Activated CD8-positive, alpha-beta T cell treated with anti-CD3 and anti-CD28 coated beads for 36 hours (primary cell): Measurements from ENCODE around the gene ISG20. TPM values are rescaled to one million over a fixed set of nuclear protein-coding genes. Genes with fewer than 3 reads are reported as not detected.

Source experiments
- ATAC-seq: fragments of 200-7000 bp; cut with Tn5 transposase; one replicate; pipeline ENCODE4 v1.10.0; 2021; ENCODE audit warnings: mild to moderate bottlenecking, moderate library complexity
- CTCF ChIA-PET: fragments of 350-600 bp; sonication (Branson Sonifier 250); formaldehyde crosslinking; loops from one replicate; lab custom pipeline; 2021; ENCODE audit warnings: antibody characterized with exemption; lab: Charles Lee
- POLR2A ChIA-PET: fragments of 350-600 bp; sonication (Branson Sonifier 250); formaldehyde crosslinking; loops from one replicate; lab custom pipeline; 2021; ENCODE audit warnings: antibody characterized with exemption; lab: Charles Lee
- DNase-seq: peaks from one replicate; pipeline ENCODE4 v3.0.0-alpha.2; 2020
- H3K27ac Mint-ChIP-seq: one replicate; pipeline ENCODE4 v1.8.0; 2021; ENCODE audit warnings: mild to moderate bottlenecking, mixed read lengths
- H3K27me3 Mint-ChIP-seq: one replicate; pipeline ENCODE4 v1.8.0; 2021; ENCODE audit warnings: mixed read lengths
- H3K36me3 Mint-ChIP-seq: one replicate; pipeline ENCODE4 v1.8.0; 2021; ENCODE audit warnings: low read depth, mixed read lengths
- H3K4me1 Mint-ChIP-seq: one replicate; pipeline ENCODE4 v1.8.0; 2021; ENCODE audit warnings: low read depth, mixed read lengths
- H3K4me3 Mint-ChIP-seq: one replicate; pipeline ENCODE4 v1.8.0; 2021; ENCODE audit warnings: mild to moderate bottlenecking, moderate library complexity, mixed read lengths
- H3K9me3 Mint-ChIP-seq: one replicate; pipeline ENCODE4 v1.8.0; 2021; ENCODE audit warnings: mixed read lengths
- intact Hi-C: fragments of 100-400 bp; cut with micrococcal nuclease; formaldehyde crosslinking; loops from one replicate; pipeline ENCODE4 v1.10.0; 2022
- total RNA-seq, 2 experiments: library from RNA; stranded (reverse); gene quantifications; one replicate each; pipeline ENCODE4 v1.2.3, GENCODE V29; 2021
- TF ChIP-seq, protein P1 (sequence below): fragments of 200-600 bp; IDR thresholded peaks from one replicate; pipeline ENCODE4 v1.8.0; 2022; ENCODE audit warnings: antibody characterized with exemption, mild to moderate bottlenecking

The ISG20 gene
- total RNA-seq, 2 experiments from 2014 or later: 75.1 to 82.8 TPM

GRCh38 chr15:88647351-88648105, 8.7 kb downstream of the ISG20 start:
- Mint-ChIP-seq H3K9me3 (no peaks in the 10 kb centered on the region), H3K36me3 (peaks cover 32% of the 10 kb centered on the region), H3K4me1 (peaks cover 75% of the 10 kb centered on the region), H3K4me3 (no peak overlapping the region), H3K27ac (peak overlapping the region; percentile 60), H3K27me3 (no peaks in the 10 kb centered on the region)
- DNase-seq: no peak
- intact Hi-C loops: no loop called here
- ChIA-PET CTCF (interaction anchor here (1.0 to 5.6 kb wide), 4 partner anchors 9 to 26 kb away, joined by 3 to 24 read pairs (median 8); partner anchors contain the start of genes AEN and ISG20), POLR2A (interaction anchor here (1.0 to 4.0 kb wide), 5 partner anchors 9 to 23 kb away, joined by 3 to 23 read pairs (median 3); partner anchors contain the start of gene ISG20)
- ATAC-seq: no peak
- TF ChIP-seq, protein P1, sequence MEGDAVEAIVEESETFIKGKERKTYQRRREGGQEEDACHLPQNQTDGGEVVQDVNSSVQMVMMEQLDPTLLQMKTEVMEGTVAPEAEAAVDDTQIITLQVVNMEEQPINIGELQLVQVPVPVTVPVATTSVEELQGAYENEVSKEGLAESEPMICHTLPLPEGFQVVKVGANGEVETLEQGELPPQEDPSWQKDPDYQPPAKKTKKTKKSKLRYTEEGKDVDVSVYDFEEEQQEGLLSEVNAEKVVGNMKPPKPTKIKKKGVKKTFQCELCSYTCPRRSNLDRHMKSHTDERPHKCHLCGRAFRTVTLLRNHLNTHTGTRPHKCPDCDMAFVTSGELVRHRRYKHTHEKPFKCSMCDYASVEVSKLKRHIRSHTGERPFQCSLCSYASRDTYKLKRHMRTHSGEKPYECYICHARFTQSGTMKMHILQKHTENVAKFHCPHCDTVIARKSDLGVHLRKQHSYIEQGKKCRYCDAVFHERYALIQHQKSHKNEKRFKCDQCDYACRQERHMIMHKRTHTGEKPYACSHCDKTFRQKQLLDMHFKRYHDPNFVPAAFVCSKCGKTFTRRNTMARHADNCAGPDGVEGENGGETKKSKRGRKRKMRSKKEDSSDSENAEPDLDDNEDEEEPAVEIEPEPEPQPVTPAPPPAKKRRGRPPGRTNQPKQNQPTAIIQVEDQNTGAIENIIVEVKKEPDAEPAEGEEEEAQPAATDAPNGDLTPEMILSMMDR: no peak

GRCh38 chr15:88648357-88649214, 9.8 kb downstream of the ISG20 start:
- H3K36me3 Mint-ChIP-seq: peaks cover 33% of the 10 kb centered on the region
- H3K27me3 Mint-ChIP-seq: no peaks in the 10 kb centered on the region
- CTCF ChIA-PET: interaction anchor here (3.4 to 5.6 kb wide), 2 partner anchors 10 to 24 kb away, joined by 12 to 24 read pairs; partner anchors contain the start of gene ISG20
- ATAC-seq (peak; percentile 47), DNase-seq (peak; percentile 62)
- intact Hi-C loops: no loop called here
- H3K4me1 Mint-ChIP-seq: peaks cover 79% of the 10 kb centered on the region
- TF ChIP-seq, protein P1: no peak
- H3K4me3 Mint-ChIP-seq: peak overlapping the region; percentile 73
- POLR2A ChIA-PET: interaction anchor here (1.0 to 4.0 kb wide), 4 partner anchors 10 to 27 kb away, joined by 3 to 23 read pairs (median 7); partner anchors contain the start of gene ISG20
- H3K9me3 Mint-ChIP-seq: no peaks in the 10 kb centered on the region
- peak overlapping the region; percentile 98 for H3K27ac Mint-ChIP-seq

GRCh38 chr15:88649286-88649733, 10.5 kb downstream of the ISG20 start:
- no peaks in the 10 kb centered on the region for H3K9me3 Mint-ChIP-seq
- TF ChIP-seq, protein P1: no peak
- no peaks in the 10 kb centered on the region for H3K27me3 Mint-ChIP-seq
- peak overlapping the region; percentile 73 for H3K4me3 Mint-ChIP-seq
- CTCF ChIA-PET: interaction anchor here (1.2 to 5.6 kb wide), 3 partner anchors 11 to 25 kb away, joined by 5 to 24 read pairs (median 12); partner anchors contain the start of gene ISG20
- peaks cover 28% of the 10 kb centered on the region for H3K36me3 Mint-ChIP-seq
- peak overlapping the region; percentile 98 for H3K27ac Mint-ChIP-seq
- DNase-seq (peak; percentile 95), ATAC-seq (peak; percentile 86)
- intact Hi-C loops: no loop called here
- H3K4me1 Mint-ChIP-seq: peaks cover 74% of the 10 kb centered on the region
- POLR2A ChIA-PET: interaction anchor here (0.5 to 4.0 kb wide), 7 partner anchors 10 to 182 kb away, joined by 3 to 23 read pairs (median 5); partner anchors contain the start of genes ISG20, MRPL46 and MRPS11

DNA sequence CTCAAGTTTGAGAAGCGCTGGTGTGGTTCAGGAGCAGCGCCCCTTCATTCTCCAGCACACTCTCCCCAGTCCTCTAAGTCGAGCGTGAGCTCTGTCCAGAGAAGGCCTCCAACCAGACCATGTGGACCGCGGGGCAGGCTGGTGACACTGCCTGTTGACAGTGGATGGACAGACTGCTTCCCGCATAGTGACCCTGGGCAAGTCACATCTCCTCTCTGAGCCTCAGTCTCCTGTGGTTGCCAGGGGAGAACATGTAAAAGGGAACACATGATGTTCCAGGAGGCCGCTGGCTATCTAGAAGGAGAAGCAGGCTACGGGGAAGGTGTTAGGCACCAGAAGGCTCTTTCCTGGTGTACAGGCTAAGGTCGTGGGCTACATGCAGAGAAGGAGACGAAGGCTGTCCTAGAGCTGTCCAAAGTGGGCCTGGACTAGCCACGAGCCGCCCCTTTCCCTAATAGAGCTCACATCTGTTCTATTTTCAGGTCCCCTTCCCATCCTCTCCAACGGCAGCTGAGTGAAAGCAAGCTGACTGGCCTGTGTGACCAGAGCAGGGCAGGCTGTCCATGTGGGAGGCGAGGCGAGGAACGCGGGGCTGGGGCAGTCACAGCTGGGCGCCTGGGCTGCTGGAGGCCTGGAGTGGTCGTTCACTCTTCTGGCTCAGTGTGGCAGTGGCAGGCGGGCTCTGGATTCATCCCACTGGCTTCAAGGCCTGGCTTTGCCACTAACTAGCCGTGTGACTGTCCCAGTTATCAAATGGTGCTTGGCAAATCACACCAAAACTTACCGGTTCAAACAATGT, 11.1 kb downstream of the ISG20 start:
- CTCF ChIA-PET: interaction anchor here (1.2 to 5.6 kb wide), 3 partner anchors 12 to 26 kb away, joined by 5 to 24 read pairs (median 12); partner anchors contain the start of gene ISG20
- DNase-seq (no peak), ATAC-seq (no peak)
- Mint-ChIP-seq H3K36me3 (peaks cover 28% of the 10 kb centered on the region), H3K9me3 (no peaks in the 10 kb centered on the region), H3K4me1 (peaks cover 77% of the 10 kb centered on the region), H3K4me3 (peak overlapping the region; percentile 73), H3K27me3 (no peaks in the 10 kb centered on the region), H3K27ac (peak overlapping the region; percentile 98)
- intact Hi-C loops: no loop called here
- TF ChIP-seq, protein P1: no peak
- POLR2A ChIA-PET: interaction anchor here (0.5 to 4.0 kb wide), 7 partner anchors 9 to 183 kb away, joined by 3 to 23 read pairs (median 5); partner anchors contain the start of genes ISG20, MRPL46 and MRPS11
